HG03064 (cell line): ENCODE data around the gene IDI2.
"Not testable (repeated sequence)": the region's sequence is repeated elsewhere in the genome, so short reads cannot be mapped to it uniquely, and the experiment has no call there.

Source experiments
- ATAC-seq: cut with Tn5 transposase; IDR thresholded peaks from one replicate; pipeline ENCODE4 v1.9.1; 2021; ENCODE audit warnings: low read depth; ENCODE audit not compliant: unreplicated experiment

Gene IDI2

GRCh38 chr10:1010703-1011102, 15.0 kb downstream of the IDI2 start:
- no peak for ATAC-seq

GRCh38 chr10:1009947-1010346, 15.7 kb downstream of the IDI2 start:
- ATAC-seq = not testable (repeated sequence)

GRCh38 chr10:1009071-1009494, 16.6 kb downstream of the IDI2 start:
- no peak for ATAC-seq

GRCh38 chr10:1007583-1007982, 18.1 kb downstream of the IDI2 start:
- no peak for ATAC-seq

- ATAC-seq = no peak
Observed at GRCh38 chr10:1006573-1006972, 19.1 kb downstream of the IDI2 start.

GRCh38 chr10:1003884-1004670, 21.6 kb downstream of the IDI2 start:
- ATAC-seq = no peak

GRCh38 chr10:1002425-1003006, 23.1 kb downstream of the IDI2 start:
- ATAC-seq = no peak

GRCh38 chr10:997266-998022, 28.2 kb downstream of the IDI2 start:
- no peak for ATAC-seq

- no peak for ATAC-seq
Observed at GRCh38 chr10:996031-996430, 29.6 kb downstream of the IDI2 start.

GRCh38 chr10:995559-995926, 30.1 kb downstream of the IDI2 start:
- ATAC-seq = no peak

GRCh38 chr10:994836-995558, 30.7 kb downstream of the IDI2 start:
- no peak for ATAC-seq

- ATAC-seq = no peak
Observed at GRCh38 chr10:992871-993270, 32.8 kb downstream of the IDI2 start.

GRCh38 chr10:992467-992866, 33.2 kb downstream of the IDI2 start:
- no peak for ATAC-seq

GRCh38 chr10:990808-991207, 34.9 kb downstream of the IDI2 start:
- ATAC-seq = no peak

- ATAC-seq = no peak
Observed at GRCh38 chr10:988667-989545, 36.8 kb downstream of the IDI2 start.

- peak; percentile 95 for ATAC-seq
Observed at GRCh38 chr10:987870-988666, 37.6 kb downstream of the IDI2 start, which contains the start of gene GTPBP4. GTPBP4 (plus strand) TSS chr10:988434; CDS start chr10:988480, 46 bp downstream.

- no peak for ATAC-seq
Observed at GRCh38 chr10:987620-987869, 38.1 kb downstream of the IDI2 start.

- no peak for ATAC-seq
Observed at GRCh38 chr10:986881-987619, 38.6 kb downstream of the IDI2 start.
